GM21717 (cell line): ENCODE data around the gene TNFRSF11A.

ENCODE experiments used
- ATAC-seq: cut with Tn5 transposase; IDR thresholded peaks from one replicate; pipeline ENCODE4 v1.9.1; 2021; ENCODE audit warnings: mild to moderate bottlenecking, moderate library complexity; ENCODE audit not compliant: unreplicated experiment

The TNFRSF11A gene

DNA sequence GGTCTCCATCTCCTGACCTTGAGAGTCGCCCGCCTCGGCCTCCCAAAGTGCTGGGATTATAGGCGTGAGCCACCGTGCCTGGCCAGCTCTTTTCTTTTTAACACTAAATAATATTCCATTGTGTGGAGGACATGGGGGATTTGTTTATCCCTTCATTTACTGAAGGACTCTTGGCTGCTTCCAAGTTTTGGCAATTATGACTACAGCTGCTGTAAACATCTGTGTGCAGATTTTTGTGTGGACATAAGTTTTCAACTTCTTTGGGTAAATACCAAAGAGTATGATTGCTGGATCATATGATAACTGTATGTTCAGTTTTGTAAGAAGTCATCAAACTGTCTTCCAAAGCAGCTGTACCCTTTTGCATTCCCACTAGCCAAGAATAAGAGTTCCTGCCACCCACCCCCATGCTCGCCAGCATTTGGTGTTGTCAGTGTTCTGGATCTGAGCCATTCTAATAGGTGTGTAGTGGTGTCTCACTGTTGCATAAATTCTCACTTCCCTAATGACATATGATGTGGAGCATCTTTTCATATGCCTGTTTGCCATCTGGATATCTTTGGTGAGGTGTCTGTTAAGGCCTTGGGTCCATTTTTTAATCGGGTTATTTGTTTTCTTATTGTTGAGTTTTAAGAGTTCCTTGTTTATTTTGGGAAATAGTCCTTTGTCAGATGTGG, 52.2 kb downstream of the TNFRSF11A start:
- no peak for ATAC-seq

- ATAC-seq: no peak
These were observed 53.9 kb downstream of the TNFRSF11A start for GRCh38 chr18:62379051-62379450.

GRCh38 chr18:62381373-62381772, 56.3 kb downstream of the TNFRSF11A start:
- ATAC-seq: no peak

- no peak for ATAC-seq
These were observed 59.0 kb downstream of the TNFRSF11A start for GRCh38 chr18:62384068-62384467.

GRCh38 chr18:62384610-62385097, 59.5 kb downstream of the TNFRSF11A start:
- no peak for ATAC-seq

- no peak for ATAC-seq
These were observed 61.0 kb downstream of the TNFRSF11A start for GRCh38 chr18:62386091-62386490.

DNA sequence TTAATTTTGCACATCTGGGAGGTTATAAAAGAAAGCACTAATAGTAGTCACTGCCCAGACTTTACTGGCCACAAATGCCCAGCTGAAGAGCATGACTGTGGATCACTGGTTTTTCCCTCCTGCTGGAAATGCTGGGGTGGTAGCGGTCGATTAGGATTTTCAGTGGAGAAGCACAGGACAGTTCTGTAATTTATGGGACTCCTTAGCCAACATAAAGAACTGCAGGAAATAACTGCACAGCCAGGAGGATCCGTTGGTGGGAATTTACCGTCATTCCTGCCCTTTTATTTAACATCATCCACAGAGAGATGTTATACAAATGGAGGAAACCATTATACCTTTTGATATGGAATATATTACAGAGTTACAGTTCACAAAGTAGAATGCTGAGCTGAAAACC, 61.5 kb downstream of the TNFRSF11A start:
- ATAC-seq: no peak

DNA sequence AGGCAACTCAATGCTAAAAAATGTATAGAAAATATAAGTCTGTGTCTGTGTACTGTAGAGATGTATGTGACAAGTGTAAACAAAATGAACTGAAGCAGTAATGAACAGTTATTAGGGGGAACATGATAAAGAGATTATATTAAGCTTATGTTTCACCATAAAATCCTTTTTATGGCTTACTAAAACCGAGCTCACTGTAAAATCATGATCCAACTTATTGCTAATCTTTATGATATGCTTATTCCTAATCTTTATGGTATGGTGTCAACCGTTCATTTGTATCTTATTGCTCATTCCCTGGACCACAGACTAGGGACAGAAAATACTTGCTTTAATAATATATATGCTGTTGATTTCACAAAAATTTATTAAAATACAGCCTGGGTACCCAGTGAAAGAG, 62.1 kb downstream of the TNFRSF11A start:
- no peak for ATAC-seq

- no peak for ATAC-seq
These were observed 64.0 kb downstream of the TNFRSF11A start for GRCh38 chr18:62388855-62389760.

GRCh38 chr18:62389761-62390481, 64.8 kb downstream of the TNFRSF11A start:
- no peak for ATAC-seq

GRCh38 chr18:62394006-62394763, 69.1 kb downstream of the TNFRSF11A start:
- ATAC-seq: no peak

DNA sequence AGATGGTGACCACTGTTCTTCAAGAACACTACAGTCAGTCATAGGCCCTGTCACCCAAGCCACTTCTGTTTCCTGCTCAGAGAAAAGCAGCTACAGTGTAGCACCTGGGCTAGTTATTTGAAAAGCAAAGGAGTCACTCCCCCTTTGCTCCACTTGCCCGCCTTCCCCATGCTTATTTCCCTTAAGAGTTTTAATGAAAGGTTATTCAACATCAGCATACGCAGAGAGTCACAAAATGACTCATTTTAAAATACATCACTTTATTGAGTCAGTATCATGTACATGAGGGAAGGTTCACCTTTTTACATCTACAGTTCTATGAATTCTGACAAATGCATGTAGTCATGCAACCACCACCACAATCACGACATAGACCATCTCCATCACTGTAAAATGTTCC, 71.3 kb downstream of the TNFRSF11A start:
- no peak for ATAC-seq

- ATAC-seq: no peak
These were observed 71.9 kb downstream of the TNFRSF11A start for GRCh38 chr18:62396967-62397366.

DNA sequence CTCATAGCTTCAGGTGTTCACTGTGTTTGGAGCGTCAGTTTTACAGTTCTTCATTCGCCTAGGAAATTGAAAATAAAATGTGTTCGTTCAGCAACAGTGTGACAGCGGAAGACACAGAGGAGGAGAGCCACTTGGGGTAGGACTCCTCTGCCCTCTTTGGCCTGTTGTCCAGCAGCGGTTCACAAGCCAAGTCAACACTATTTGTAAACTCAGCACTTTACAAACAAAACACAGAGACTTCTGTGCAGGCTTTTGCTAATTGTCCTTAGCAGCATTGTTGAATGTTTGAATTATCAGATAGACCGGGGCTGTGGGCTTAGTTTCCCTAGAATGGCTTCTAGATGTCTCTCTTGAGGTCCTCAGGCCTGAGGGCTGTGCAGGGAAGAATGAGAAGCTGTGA, 73.2 kb downstream of the TNFRSF11A start:
- ATAC-seq: no peak

DNA sequence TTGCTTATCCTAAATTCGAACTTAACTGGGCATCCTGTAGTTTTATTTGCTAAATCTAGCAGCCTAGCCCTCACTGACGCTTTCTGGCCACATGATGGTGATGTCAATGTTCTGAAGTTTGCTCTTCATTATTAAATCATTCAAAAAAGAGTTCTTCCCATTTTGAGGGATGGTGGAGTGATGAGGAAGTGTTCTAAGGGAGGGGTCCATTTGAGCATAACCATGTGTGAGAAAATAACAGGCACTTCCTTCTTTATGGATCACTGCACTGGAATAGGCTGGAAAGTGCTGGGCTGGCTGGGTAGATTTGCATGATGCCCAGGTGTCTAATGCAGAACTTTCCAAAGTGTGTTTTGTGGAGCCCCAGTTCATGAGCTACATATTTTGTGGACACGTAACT, 74.2 kb downstream of the TNFRSF11A start:
- ATAC-seq: no peak

DNA sequence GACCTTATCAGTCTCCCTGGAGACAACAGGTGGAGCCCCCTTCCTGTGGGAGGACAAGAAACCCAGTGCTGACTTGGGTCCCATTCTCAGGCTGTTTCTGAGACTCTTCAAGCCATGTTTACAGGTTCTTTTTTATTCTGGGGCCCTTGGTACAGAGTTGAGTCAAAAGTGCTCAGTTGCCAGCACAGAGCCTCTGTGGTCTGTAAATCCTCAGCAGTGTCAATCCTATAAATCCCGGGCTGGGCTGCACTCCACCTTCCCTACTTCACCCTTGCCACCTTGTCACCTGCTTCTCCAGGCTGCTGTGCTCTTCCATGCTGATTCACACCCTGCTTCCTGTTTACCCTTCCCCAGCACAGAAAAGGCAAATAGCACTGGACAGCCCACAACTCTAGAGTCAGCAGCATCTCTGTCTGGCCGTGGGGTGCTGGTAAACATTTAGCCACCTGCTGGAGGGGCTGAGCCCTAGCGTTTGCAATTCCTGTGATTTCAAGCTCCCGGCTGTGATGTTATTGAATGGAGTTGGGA, 74.7 kb downstream of the TNFRSF11A start:
- no peak for ATAC-seq

- ATAC-seq: no peak
These were observed 75.8 kb downstream of the TNFRSF11A start for GRCh38 chr18:62400916-62401315.

DNA sequence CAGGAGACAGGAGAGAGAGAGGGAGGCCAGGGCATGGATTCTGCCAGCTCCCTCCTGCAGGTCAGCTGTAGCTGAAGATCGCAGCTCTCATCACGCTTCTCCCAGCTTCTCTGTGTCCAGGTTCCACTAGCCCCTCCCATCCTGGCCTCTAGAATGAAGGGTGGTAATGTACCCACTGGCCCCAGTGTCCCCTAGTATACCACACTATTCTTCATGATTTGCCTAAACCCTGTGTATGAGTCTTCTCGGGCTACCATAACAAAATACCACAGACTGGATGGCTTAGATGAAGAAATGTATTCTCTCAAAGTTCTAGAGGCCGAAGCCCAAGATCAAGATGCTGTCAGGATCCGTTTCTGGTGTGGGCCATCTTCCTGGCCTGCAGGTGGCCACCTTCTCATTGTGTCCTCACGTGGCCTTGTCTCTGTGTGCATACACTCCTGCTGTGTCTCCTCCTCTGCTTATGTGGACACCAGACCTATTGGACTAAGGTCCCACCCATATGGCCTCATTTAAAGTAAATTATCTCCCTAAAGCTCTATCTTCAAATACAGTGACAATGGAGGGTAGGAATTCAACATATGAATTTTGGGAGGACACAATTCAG, 77.3 kb downstream of the TNFRSF11A start:
- no peak for ATAC-seq

GRCh38 chr18:62403120-62403519, 78.0 kb downstream of the TNFRSF11A start:
- ATAC-seq: no peak

DNA sequence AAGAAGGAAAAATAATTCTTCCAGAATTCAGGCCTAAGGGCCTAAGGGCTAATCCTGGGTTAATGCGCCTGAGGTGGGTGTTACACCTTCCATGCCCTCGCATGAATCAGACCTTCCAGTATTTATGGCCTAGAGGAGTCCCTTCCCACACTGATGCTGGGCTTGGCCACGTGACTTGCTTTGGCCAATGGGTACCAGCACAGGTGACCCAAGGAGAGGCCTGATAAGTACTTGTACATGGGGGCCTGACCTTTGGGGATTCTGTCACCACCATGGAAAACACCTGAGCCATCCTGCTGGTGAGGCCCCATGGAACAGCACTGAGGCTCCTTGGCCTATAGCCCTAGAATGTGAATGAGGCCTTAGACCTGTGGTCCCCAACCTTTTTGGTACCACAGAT, 79.8 kb downstream of the TNFRSF11A start:
- ATAC-seq: no peak
